HepG2 (cell line): Measurements from ENCODE around the gene GRIK3.

ENCODE experiments used
- AKAP8 ChIP-seq: sonication (generic); formaldehyde crosslinking; IDR thresholded peaks from 2 replicates; pipeline ENCODE4 v1.5.1; 2020; ENCODE audit warnings: mild to moderate bottlenecking, missing genetic modification reagents
- ASH2L ChIP-seq: fragments of 300-600, 200-600 bp; sonication (generic); IDR thresholded peaks from 2 replicates; pipeline ENCODE4 v1.7.0; 2017; ENCODE audit warnings: low read depth, mild to moderate bottlenecking, moderate library complexity, mixed read lengths, low read length; ENCODE audit not compliant: insufficient read length
- FOXM1 ChIP-seq: sonication (generic); formaldehyde crosslinking; IDR thresholded peaks from 2 replicates; pipeline ENCODE4 v1.5.0; 2020; ENCODE audit warnings: missing genetic modification reagents
- MED8 ChIP-seq: sonication (generic); formaldehyde crosslinking; IDR thresholded peaks from 2 replicates; pipeline ENCODE4 v1.8.1; 2023; ENCODE audit warnings: mild to moderate bottlenecking, missing genetic modification reagents; ENCODE audit not compliant: insufficient replicate concordance
- SUZ12 ChIP-seq: fragments of 150-350 bp; IDR thresholded peaks from 2 replicates; pipeline ENCODE4 v1.6.1; 2014; ENCODE audit warnings: low read depth, low read length
- ZNF232 ChIP-seq: sonication (generic); formaldehyde crosslinking; IDR thresholded peaks from 2 replicates; pipeline ENCODE4 v1.4.0; 2020; ENCODE audit warnings: missing genetic modification reagents, borderline replicate concordance

GRCh38 chr1:36804669-36805314 lies 229.5 kb downstream of the GRIK3 start:
- TF ChIP-seq FOXM1: no peak
- no peak for TF ChIP-seq SUZ12
- TF ChIP-seq MED8 (CRISPR knock-in tag): no peak
- no peak for TF ChIP-seq ASH2L
- no peak for TF ChIP-seq AKAP8 (CRISPR knock-in tag)
- no peak for TF ChIP-seq ZNF232 (CRISPR knock-in tag)
